OCI-LY1 (cell line): ENCODE results near the gene CIC.

Source experiments
- H2AFZ ChIP-seq: fragments of 200-600 bp; sonication (generic), shearing (Covaris generic); 2 replicates; pipeline ENCODE4 v1.6.0; 2014; ENCODE audit warnings: antibody characterized with exemption, mild to moderate bottlenecking, low read length
- H3F3A ChIP-seq: fragments of 200-600 bp; sonication (generic), shearing (Covaris generic); 2 replicates; pipeline ENCODE4 v1.6.0; 2014; ENCODE audit warnings: mild to moderate bottlenecking, antibody characterized with exemption, low read length, moderate library complexity; ENCODE audit not compliant: insufficient read depth
- H3K27ac ChIP-seq: fragments of 200-600 bp; sonication (generic); 2 replicates; pipeline ENCODE4 v1.5.1; 2014; ENCODE audit warnings: low read length, mixed run types, mild to moderate bottlenecking, low read depth; ENCODE audit not compliant: poor library complexity, severe bottlenecking
- H3K27me3 ChIP-seq: fragments of 200-600 bp; sonication (generic); 2 replicates; pipeline ENCODE4 v1.6.0; 2014; ENCODE audit warnings: antibody characterized with exemption, mild to moderate bottlenecking, low read length, moderate library complexity; ENCODE audit not compliant: insufficient read depth
- H3K36me3 ChIP-seq: fragments of 200-600 bp; sonication (generic); 2 replicates; pipeline ENCODE4 v1.6.1; 2014; ENCODE audit warnings: mild to moderate bottlenecking, antibody characterized with exemption, low read length, moderate library complexity, mixed read lengths; ENCODE audit not compliant: insufficient read depth
- H3K4me1 ChIP-seq: fragments of 200-600 bp; sonication (generic); 2 replicates; pipeline ENCODE4 v1.5.1; 2014; ENCODE audit warnings: mild to moderate bottlenecking, low read length, moderate library complexity; ENCODE audit not compliant: insufficient read depth, severe bottlenecking
- H3K4me2 ChIP-seq: fragments of 200-600 bp; sonication (generic), shearing (Covaris generic); 2 replicates; pipeline ENCODE4 v1.6.1; 2014; ENCODE audit warnings: low read length
- H3K4me3 ChIP-seq: fragments of 200-600 bp; sonication (generic); 2 replicates; pipeline ENCODE4 v1.5.1; 2014; ENCODE audit warnings: low read length, low read depth, mild to moderate bottlenecking, mixed read lengths; ENCODE audit not compliant: poor library complexity, severe bottlenecking
- H3K79me2 ChIP-seq: fragments of 200-600 bp; shearing (Covaris generic); 2 replicates; pipeline ENCODE4 v1.6.1; 2016; ENCODE audit warnings: mixed run types, low read length, mixed read lengths; ENCODE audit not compliant: insufficient read depth
- H3K9ac ChIP-seq: fragments of 200-600 bp; sonication (generic), shearing (Covaris generic); 2 replicates; pipeline ENCODE4 v1.6.1; 2014; ENCODE audit warnings: mild to moderate bottlenecking, low read length, mixed read lengths
- H3K9me2 ChIP-seq: fragments of 200-600 bp; sonication (generic), shearing (Covaris generic); 2 replicates; pipeline ENCODE4 v1.6.1; 2014; ENCODE audit warnings: low read depth, mild to moderate bottlenecking, low read length, mixed read lengths
- H3K9me3 ChIP-seq: fragments of 200-600 bp; shearing (Covaris generic); 2 replicates; pipeline ENCODE4 v1.6.1; 2014; ENCODE audit warnings: low read length, mixed read lengths
- H4K20me1 ChIP-seq: fragments of 200-600 bp; sonication (generic), shearing (Covaris generic); 2 replicates; pipeline ENCODE4 v1.6.0; 2016; ENCODE audit warnings: mild to moderate bottlenecking, low read length; ENCODE audit not compliant: insufficient read depth
- EZH2 ChIP-seq: fragments of 200-600 bp; sonication (generic), shearing (Covaris generic); IDR thresholded peaks from 2 replicates; pipeline ENCODE4 v1.8.0; 2017; ENCODE audit warnings: borderline replicate concordance, mixed run types, mild to moderate bottlenecking, antibody characterized with exemption, low read length, moderate library complexity, mixed read lengths
- TF ChIP-seq, protein P1 (sequence below): fragments of 200-600 bp; sonication (generic), shearing (Covaris generic); IDR thresholded peaks from 2 replicates; pipeline ENCODE4 v1.5.1; 2017; ENCODE audit warnings: mild to moderate bottlenecking, antibody characterized with exemption, low read length, moderate library complexity, mixed read lengths

The CIC gene

GRCh38 chr19:42288881-42289555 lies 20.0 kb downstream of the CIC start:
- TF ChIP-seq, protein P1, sequence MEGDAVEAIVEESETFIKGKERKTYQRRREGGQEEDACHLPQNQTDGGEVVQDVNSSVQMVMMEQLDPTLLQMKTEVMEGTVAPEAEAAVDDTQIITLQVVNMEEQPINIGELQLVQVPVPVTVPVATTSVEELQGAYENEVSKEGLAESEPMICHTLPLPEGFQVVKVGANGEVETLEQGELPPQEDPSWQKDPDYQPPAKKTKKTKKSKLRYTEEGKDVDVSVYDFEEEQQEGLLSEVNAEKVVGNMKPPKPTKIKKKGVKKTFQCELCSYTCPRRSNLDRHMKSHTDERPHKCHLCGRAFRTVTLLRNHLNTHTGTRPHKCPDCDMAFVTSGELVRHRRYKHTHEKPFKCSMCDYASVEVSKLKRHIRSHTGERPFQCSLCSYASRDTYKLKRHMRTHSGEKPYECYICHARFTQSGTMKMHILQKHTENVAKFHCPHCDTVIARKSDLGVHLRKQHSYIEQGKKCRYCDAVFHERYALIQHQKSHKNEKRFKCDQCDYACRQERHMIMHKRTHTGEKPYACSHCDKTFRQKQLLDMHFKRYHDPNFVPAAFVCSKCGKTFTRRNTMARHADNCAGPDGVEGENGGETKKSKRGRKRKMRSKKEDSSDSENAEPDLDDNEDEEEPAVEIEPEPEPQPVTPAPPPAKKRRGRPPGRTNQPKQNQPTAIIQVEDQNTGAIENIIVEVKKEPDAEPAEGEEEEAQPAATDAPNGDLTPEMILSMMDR = no peak
- no peak for TF ChIP-seq EZH2
- no peak overlapping the region for H3K9ac ChIP-seq
- H3K4me3 ChIP-seq = no peak overlapping the region
- no peaks in the 10 kb centered on the region for H3K79me2 ChIP-seq
- H3K4me2 ChIP-seq = no peak overlapping the region
- peaks cover 16% of the 10 kb centered on the region for H3K4me1 ChIP-seq
- H2AFZ ChIP-seq = no peak overlapping the region
- H4K20me1 ChIP-seq = no peaks in the 10 kb centered on the region
- H3F3A ChIP-seq = no peaks in the 10 kb centered on the region
- H3K9me2 ChIP-seq = no peaks in the 10 kb centered on the region
- H3K27ac ChIP-seq = no peak overlapping the region
- H3K9me3 ChIP-seq = no peaks in the 10 kb centered on the region
- no peaks in the 10 kb centered on the region for H3K27me3 ChIP-seq
- peaks cover 73% of the 10 kb centered on the region for H3K36me3 ChIP-seq

GRCh38 chr19:42289556-42290041 lies 20.5 kb downstream of the CIC start:
- Histone ChIP-seq H3K4me3 (no peak overlapping the region), H4K20me1 (no peaks in the 10 kb centered on the region), H3K36me3 (peaks cover 79% of the 10 kb centered on the region), H3K9me3 (no peaks in the 10 kb centered on the region), H3K4me2 (no peak overlapping the region), H3K79me2 (no peaks in the 10 kb centered on the region), H3K27me3 (no peaks in the 10 kb centered on the region), H3K9me2 (no peaks in the 10 kb centered on the region), H3K27ac (no peak overlapping the region), H3F3A (no peaks in the 10 kb centered on the region), H3K4me1 (peaks cover 16% of the 10 kb centered on the region), H2AFZ (no peak overlapping the region), H3K9ac (no peak overlapping the region)
- no peak for TF ChIP-seq EZH2
- TF ChIP-seq, protein P1 = no peak

DNA sequence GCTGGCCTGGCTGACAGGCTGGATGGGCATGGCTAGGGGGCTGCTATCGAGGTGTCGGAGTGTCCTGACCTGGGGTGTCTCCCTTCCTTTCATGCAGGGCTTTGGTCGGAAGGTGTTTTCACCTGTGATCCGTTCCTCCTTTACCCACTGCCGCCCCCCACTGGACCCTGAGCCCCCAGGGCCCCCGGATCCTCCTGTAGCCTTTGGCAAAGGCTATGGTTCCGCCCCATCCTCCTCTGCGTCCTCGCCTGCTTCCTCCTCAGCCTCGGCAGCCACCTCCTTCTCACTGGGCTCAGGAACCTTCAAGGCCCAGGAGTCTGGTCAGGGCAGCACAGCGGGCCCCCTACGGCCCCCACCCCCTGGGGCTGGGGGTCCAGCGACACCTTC lies 21.1 kb downstream of the CIC start:
- no peaks in the 10 kb centered on the region for H3K27me3 ChIP-seq
- no peaks in the 10 kb centered on the region for H3K9me3 ChIP-seq
- H3F3A ChIP-seq = no peaks in the 10 kb centered on the region
- no peak overlapping the region for H3K4me2 ChIP-seq
- H3K9me2 ChIP-seq = no peaks in the 10 kb centered on the region
- H3K79me2 ChIP-seq = no peaks in the 10 kb centered on the region
- H3K27ac ChIP-seq = no peak overlapping the region
- H2AFZ ChIP-seq = no peak overlapping the region
- H4K20me1 ChIP-seq = no peaks in the 10 kb centered on the region
- H3K4me1 ChIP-seq = peaks cover 13% of the 10 kb centered on the region
- H3K4me3 ChIP-seq = no peak overlapping the region
- no peak overlapping the region for H3K9ac ChIP-seq
- TF ChIP-seq, protein P1 = no peak
- TF ChIP-seq EZH2 = no peak
- H3K36me3 ChIP-seq = peaks cover 82% of the 10 kb centered on the region
